Upper lobe of right lung (tissue), 1 donor: ENCODE data around the gene ATP1A1. TPM values are rescaled to one million over a fixed set of nuclear protein-coding genes. Genes with fewer than 3 reads are reported as not detected.

Experiments
- ATAC-seq: fragments of 200-7000 bp; cut with Tn5 transposase; one replicate; pipeline ENCODE4 v1.9.1; 2020; ENCODE audit warnings: mild to moderate bottlenecking, moderate library complexity
- DNase-seq: peaks from one replicate; pipeline ENCODE4 v3.0.0-alpha.2; 2020
- H3K27ac ChIP-seq: fragments of 200-600 bp; one replicate; pipeline ENCODE4 v1.8.0; 2022
- H3K27me3 ChIP-seq: fragments of 200-600 bp; one replicate; pipeline ENCODE4 v1.8.0; 2022; ENCODE audit warnings: mild to moderate bottlenecking
- H3K36me3 ChIP-seq: fragments of 200-600 bp; one replicate; pipeline ENCODE4 v1.8.0; 2022
- H3K4me1 ChIP-seq: fragments of 200-600 bp; one replicate; pipeline ENCODE4 v1.8.0; 2022
- H3K4me3 ChIP-seq: fragments of 200-600 bp; one replicate; pipeline ENCODE4 v1.8.0; 2022; ENCODE audit warnings: mild to moderate bottlenecking
- H3K9me3 ChIP-seq: fragments of 200-600 bp; one replicate; pipeline ENCODE4 v1.8.0; 2022
- CTCF ChIP-seq: fragments of 200-600 bp; IDR thresholded peaks from one replicate; pipeline ENCODE4 v1.8.0; 2022; ENCODE audit warnings: antibody characterized with exemption
- intact Hi-C: fragments of 100-400 bp; cut with DNase I; formaldehyde crosslinking; loops from one replicate; pipeline ENCODE4 v1.11.0; 2022
- total RNA-seq: library from RNA; stranded (reverse); fragmentation: NEBNext Ultra II Directional; extraction: Animal tissue kit (Norgen Biotek cat#: 25700); gene quantifications from one replicate; pipeline ENCODE4 v1.2.1, GENCODE V29; 2021
- donor health status: DM: no; HTN: yes; CAD: no; lungs with severe emphysema.

Gene ATP1A1
- total RNA-seq, 1 donor from 2014 or later = 628 TPM

- Histone ChIP-seq H3K4me1 (no peaks in the 10 kb centered on the region), H3K27me3 (no peaks in the 10 kb centered on the region), H3K9me3 (no peaks in the 10 kb centered on the region), H3K36me3 (no peaks in the 10 kb centered on the region), H3K4me3 (no peak overlapping the region), H3K27ac (no peak overlapping the region)
- ATAC-seq = peak; percentile 57
- intact Hi-C loops = no loop called here
- TF ChIP-seq CTCF = no peak
- DNase-seq = no peak
Observed at GRCh38 chr1:116345011-116345410, 28.0 kb upstream of the ATP1A1 start.

GRCh38 chr1:116345843-116346242 is 27.2 kb upstream of the ATP1A1 start:
- no peak overlapping the region for H3K27ac ChIP-seq
- intact Hi-C loops = no loop called here
- H3K9me3 ChIP-seq = no peaks in the 10 kb centered on the region
- H3K36me3 ChIP-seq = no peaks in the 10 kb centered on the region
- H3K4me1 ChIP-seq = no peaks in the 10 kb centered on the region
- no peak for ATAC-seq
- no peak for TF ChIP-seq CTCF
- no peaks in the 10 kb centered on the region for H3K27me3 ChIP-seq
- H3K4me3 ChIP-seq = no peak overlapping the region
- DNase-seq = no peak

- TF ChIP-seq CTCF = no peak
- Histone ChIP-seq H3K9me3 (no peaks in the 10 kb centered on the region), H3K27me3 (no peaks in the 10 kb centered on the region), H3K4me1 (no peaks in the 10 kb centered on the region), H3K4me3 (no peak overlapping the region), H3K27ac (no peak overlapping the region), H3K36me3 (no peaks in the 10 kb centered on the region)
- intact Hi-C loops = no loop called here
- ATAC-seq (no peak), DNase-seq (no peak)
Observed at GRCh38 chr1:116346943-116347673, 25.9 kb upstream of the ATP1A1 start.

- Histone ChIP-seq H3K27ac (no peak overlapping the region), H3K4me1 (no peaks in the 10 kb centered on the region), H3K4me3 (no peak overlapping the region), H3K9me3 (no peaks in the 10 kb centered on the region), H3K36me3 (no peaks in the 10 kb centered on the region), H3K27me3 (no peaks in the 10 kb centered on the region)
- no peak for ATAC-seq
- intact Hi-C loops = no loop called here
- no peak for DNase-seq
- TF ChIP-seq CTCF = no peak
Observed at GRCh38 chr1:116347696-116348095, 25.3 kb upstream of the ATP1A1 start.

GRCh38 chr1:116350097-116350645 is 22.9 kb upstream of the ATP1A1 start:
- Histone ChIP-seq H3K27ac (no peak overlapping the region), H3K9me3 (no peaks in the 10 kb centered on the region), H3K36me3 (no peaks in the 10 kb centered on the region), H3K27me3 (no peaks in the 10 kb centered on the region), H3K4me3 (no peak overlapping the region), H3K4me1 (no peaks in the 10 kb centered on the region)
- DNase-seq (no peak), ATAC-seq (no peak)
- intact Hi-C loops = no loop called here
- no peak for TF ChIP-seq CTCF
